Uterus (tissue), 4 donors: ENCODE data around the gene LRR1. TPM values are rescaled to one million over a fixed set of nuclear protein-coding genes. Genes with fewer than 3 reads are reported as not detected.

Experiments
- DNase-seq, 2 donors: peaks; one replicate each; pipeline ENCODE4 v3.0.0-alpha.2; 2019 to 2020
- H3K27ac ChIP-seq, 2 donors: fragments of 200-600 bp; sonication (generic); 1 replicate in 1 of 2; 2 replicates in 1 of 2; pipeline ENCODE4 v1.5.1; 2016 to 2018
- H3K27me3 ChIP-seq, 2 donors: fragments of 200-600 bp; sonication (generic); one replicate each; pipeline ENCODE4 v1.5.1; 2018 to 2019; ENCODE audit warnings: control low read depth in 1 of 2
- H3K36me3 ChIP-seq, 2 donors: fragments of 200-600 bp; sonication (generic); one replicate each; pipeline ENCODE4 v1.5.1; 2019; ENCODE audit warnings: control low read depth in 1 of 2
- H3K4me1 ChIP-seq, 2 donors: fragments of 200-600 bp; sonication (generic); one replicate each; pipeline ENCODE4 v1.5.1; 2018 to 2019; ENCODE audit warnings: control low read depth in 1 of 2
- H3K4me3 ChIP-seq, 2 donors: fragments of 200-600 bp; sonication (generic); 1 replicate in 1 of 2; 2 replicates in 1 of 2; pipeline ENCODE4 v1.5.1; 2018 to 2019; ENCODE audit warnings: mild to moderate bottlenecking in 1 of 2
- H3K9me3 ChIP-seq, 2 donors: fragments of 200-600 bp; sonication (generic); one replicate each; pipeline ENCODE4 v1.5.1; 2019; ENCODE audit warnings: control low read depth in 1 of 2
- POLR2A ChIP-seq, 2 donors: fragments of 450-650 bp; IDR thresholded peaks; one replicate each; pipeline ENCODE4 v1.6.1; 2016; ENCODE audit warnings: antibody characterized with exemption in 2 of 2, mild to moderate bottlenecking in 1 of 2, moderate library complexity in 1 of 2
- intact Hi-C: fragments of 100-400 bp; cut with DNase I; formaldehyde crosslinking; loops from one replicate; pipeline ENCODE4 v1.15.1; 2023; ENCODE audit warnings: low total_unique reads
- total RNA-seq, 4 donors: library from RNA; depleted of rRNA in 3 of 4; stranded (reverse); fragments of >200 nt in 3 of 4; gene quantifications; one replicate each; pipeline versions ENCODE4 v1.1.0 to v1.2.4, GENCODE V29; 2014 to 2023
- TF ChIP-seq, protein P1 (sequence below), 4 experiments: fragments of 200-600 bp in 2 of 4; fragments of 450-650 bp in 2 of 4; sonication (generic) in 2 of 4; IDR thresholded peaks; one replicate each; pipeline ENCODE4 v1.5.1; 2016 to 2019; ENCODE audit warnings: antibody characterized with exemption in 4 of 4, mild to moderate bottlenecking in 2 of 4, moderate library complexity in 1 of 4
- donor health status: DM: yes; HTN: yes; CAD: no.

LRR1 gene
- total RNA-seq, 4 donors from 2014 or later = 1.8 to 16.2 (median 6.8) TPM

DNA sequence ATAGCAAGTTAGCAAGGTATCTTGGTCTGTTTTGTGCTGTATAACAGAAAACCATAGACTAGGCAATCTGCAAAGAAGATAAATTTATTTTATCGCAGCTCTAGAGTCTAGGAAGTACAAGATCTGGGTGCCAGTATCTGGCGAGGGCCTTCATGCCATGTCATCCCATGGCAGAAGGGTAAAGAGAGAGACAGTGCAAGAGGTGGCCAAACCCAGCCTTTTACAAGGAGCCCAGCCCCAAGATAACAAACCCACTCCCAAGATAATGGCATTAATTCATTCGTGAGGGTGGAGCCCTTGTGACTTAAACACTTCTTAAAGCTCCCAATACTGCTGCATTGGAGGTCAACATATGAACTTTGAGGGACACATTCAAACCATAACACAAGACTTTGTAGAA is 29.5 kb upstream of the LRR1 start:
- TF ChIP-seq POLR2A (IDR thresholded peaks at IDR 0.05) = no peak
- TF ChIP-seq, protein P1, sequence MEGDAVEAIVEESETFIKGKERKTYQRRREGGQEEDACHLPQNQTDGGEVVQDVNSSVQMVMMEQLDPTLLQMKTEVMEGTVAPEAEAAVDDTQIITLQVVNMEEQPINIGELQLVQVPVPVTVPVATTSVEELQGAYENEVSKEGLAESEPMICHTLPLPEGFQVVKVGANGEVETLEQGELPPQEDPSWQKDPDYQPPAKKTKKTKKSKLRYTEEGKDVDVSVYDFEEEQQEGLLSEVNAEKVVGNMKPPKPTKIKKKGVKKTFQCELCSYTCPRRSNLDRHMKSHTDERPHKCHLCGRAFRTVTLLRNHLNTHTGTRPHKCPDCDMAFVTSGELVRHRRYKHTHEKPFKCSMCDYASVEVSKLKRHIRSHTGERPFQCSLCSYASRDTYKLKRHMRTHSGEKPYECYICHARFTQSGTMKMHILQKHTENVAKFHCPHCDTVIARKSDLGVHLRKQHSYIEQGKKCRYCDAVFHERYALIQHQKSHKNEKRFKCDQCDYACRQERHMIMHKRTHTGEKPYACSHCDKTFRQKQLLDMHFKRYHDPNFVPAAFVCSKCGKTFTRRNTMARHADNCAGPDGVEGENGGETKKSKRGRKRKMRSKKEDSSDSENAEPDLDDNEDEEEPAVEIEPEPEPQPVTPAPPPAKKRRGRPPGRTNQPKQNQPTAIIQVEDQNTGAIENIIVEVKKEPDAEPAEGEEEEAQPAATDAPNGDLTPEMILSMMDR (IDR thresholded peaks at IDR 0.05) = no peak
- H3K27me3 ChIP-seq = no peaks in the 10 kb centered on the region
- H3K4me1 ChIP-seq = no peaks in the 10 kb centered on the region
- H3K27ac ChIP-seq = no peak overlapping the region
- no peaks in the 10 kb centered on the region for H3K36me3 ChIP-seq
- no peak for DNase-seq
- no peak overlapping the region for H3K4me3 ChIP-seq
- intact Hi-C loops = no loop called here
- H3K9me3 ChIP-seq = no peaks in the 10 kb centered on the region

DNA sequence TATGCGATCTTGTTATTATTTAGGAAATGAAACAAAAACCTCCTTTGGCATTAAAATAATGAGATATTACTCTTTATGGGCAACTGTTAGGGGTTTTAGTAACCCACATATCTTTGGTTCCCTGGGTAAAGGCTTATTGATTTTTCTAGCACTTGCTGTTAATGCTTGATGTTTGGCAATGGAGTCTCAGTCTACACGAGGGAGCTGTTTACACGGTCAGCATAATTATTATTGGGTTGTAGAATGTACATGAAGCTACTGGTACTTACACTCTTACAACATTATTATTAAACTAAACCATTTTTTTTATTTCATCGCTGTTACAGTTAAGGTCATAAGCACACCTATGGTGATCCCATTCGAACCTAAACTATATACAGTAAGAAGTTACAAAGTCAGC is 24.7 kb upstream of the LRR1 start:
- Histone ChIP-seq H3K36me3 (no peaks in the 10 kb centered on the region), H3K9me3 (no peaks in the 10 kb centered on the region), H3K27ac (no peak overlapping the region), H3K4me3 (no peak overlapping the region), H3K4me1 (no peaks in the 10 kb centered on the region), H3K27me3 (no peaks in the 10 kb centered on the region)
- intact Hi-C loops = no loop called here
- no peak for TF ChIP-seq POLR2A (IDR thresholded peaks at IDR 0.05)
- TF ChIP-seq, protein P1 (IDR thresholded peaks at IDR 0.05) = no peak
- DNase-seq = no peak

DNA sequence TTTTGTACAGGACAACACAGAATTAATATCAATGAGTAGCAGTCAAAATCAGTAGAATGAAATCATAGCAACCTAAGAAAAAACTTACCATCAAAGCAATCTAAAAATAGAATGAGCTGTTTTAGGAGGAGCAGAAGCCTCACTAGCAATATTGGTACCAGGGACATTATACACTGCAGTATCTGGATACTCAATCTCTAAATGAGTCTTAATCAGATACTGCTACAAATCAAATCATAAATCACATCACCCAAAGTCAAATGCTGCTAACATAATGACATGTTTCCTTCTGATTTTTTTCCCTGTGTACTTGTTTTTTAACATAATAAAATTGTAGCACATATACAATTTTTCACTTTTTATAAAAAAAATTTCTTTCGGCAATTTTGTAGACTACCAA is 20.6 kb upstream of the LRR1 start:
- DNase-seq = no peak
- Histone ChIP-seq H3K27me3 (no peaks in the 10 kb centered on the region), H3K9me3 (no peaks in the 10 kb centered on the region), H3K27ac (no peak overlapping the region), H3K4me1 (no peaks in the 10 kb centered on the region), H3K4me3 (no peak overlapping the region), H3K36me3 (no peaks in the 10 kb centered on the region)
- TF ChIP-seq POLR2A (IDR thresholded peaks at IDR 0.05) = no peak
- TF ChIP-seq, protein P1 (IDR thresholded peaks at IDR 0.05) = no peak
- intact Hi-C loops = no loop called here

DNA sequence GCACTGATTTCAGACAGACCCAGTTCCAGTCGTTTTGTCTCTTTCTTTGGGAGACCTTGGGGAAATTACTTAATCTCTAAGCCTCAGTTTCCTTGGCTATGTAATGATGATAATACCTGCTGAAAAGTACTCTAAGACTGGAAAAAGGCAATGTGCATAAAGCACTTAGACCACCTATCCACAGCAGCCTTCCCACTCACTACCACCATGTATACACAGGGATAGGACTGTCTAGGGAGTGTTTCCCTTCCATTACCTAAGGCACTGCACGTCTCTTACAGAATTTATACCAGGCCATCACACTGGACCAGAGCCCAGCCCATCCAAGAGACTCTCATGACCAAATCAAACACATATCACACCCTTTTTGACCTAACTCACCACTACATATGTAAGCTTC is 18.9 kb upstream of the LRR1 start:
- no peaks in the 10 kb centered on the region for H3K36me3 ChIP-seq
- intact Hi-C loops = no loop called here

DNA sequence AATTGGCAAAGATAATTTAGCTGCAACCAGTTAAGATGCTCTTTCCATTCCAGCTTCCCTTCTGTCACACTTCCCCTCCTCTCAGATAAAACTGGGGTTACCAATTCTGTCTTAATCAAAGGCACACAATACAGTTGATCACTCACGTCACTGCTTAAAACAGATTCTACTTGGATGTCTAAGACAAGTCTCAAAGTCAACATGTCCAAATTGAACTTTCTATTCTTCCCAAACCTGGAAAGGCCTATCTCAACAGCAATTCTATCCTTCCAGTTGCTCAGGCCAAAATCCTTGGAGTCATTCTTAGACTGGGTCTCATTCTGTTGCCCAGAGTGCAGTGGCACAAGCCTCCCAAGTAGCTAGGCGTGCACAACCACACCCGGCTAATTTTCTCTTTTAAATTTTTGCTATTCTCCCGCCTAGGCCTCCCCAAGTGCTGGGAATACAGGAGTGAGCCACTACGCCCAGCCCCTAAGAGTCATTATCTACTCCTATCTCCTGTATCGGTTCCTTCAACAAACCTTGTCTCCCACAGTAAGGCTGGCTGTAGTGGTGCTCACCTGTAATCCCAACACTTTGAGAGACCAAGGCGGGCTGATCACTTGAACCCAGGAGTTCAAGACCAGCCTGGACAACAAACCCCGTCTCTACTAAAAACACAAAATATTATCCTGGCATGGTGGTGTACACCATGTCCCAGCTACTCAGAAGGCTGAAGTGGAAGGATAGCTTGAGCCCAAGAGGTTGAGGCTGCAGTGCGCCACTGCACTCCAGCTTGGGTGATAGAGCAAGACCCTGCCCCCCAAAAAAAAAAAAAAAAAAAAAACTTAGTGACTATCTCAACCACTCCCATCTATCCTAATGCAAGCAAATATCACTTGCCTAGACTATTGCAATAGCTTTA is 17.3 kb upstream of the LRR1 start:
- Histone ChIP-seq H3K27ac (no peak overlapping the region), H3K27me3 (no peaks in the 10 kb centered on the region), H3K4me1 (peaks cover 0 to 4% of the 10 kb centered on the region in 2 donors), H3K9me3 (no peaks in the 10 kb centered on the region), H3K36me3 (no peaks in the 10 kb centered on the region), H3K4me3 (no peak overlapping the region)
- no peak for DNase-seq
- intact Hi-C loops = no loop called here
- no peak for TF ChIP-seq POLR2A (IDR thresholded peaks at IDR 0.05)
- TF ChIP-seq, protein P1 (IDR thresholded peaks at IDR 0.05) = no peak

More for the DNA sequence above, 18.9 kb upstream of the LRR1 start:
- Histone ChIP-seq H3K9me3 (no peaks in the 10 kb centered on the region), H3K27ac (no peak overlapping the region), H3K4me3 (no peak overlapping the region), H3K4me1 (peaks cover 0 to 3% of the 10 kb centered on the region in 2 donors), H3K27me3 (no peaks in the 10 kb centered on the region)
- no peak for DNase-seq
- TF ChIP-seq, protein P1 (IDR thresholded peaks at IDR 0.05) = no peak
- no peak for TF ChIP-seq POLR2A (IDR thresholded peaks at IDR 0.05)
